Muscle layer of colon (tissue), 2 donors: ENCODE data around the gene DDX24.

Experiments
- H3K27ac ChIP-seq: one replicate; pipeline ENCODE4 v1.7.0; 2013; ENCODE audit warnings: low read depth, mild to moderate bottlenecking, low read length, moderate library complexity
- H3K27me3 ChIP-seq, 2 donors: one replicate each; pipeline ENCODE4 v1.7.0; 2013; ENCODE audit warnings: low read length in 2 of 2, mild to moderate bottlenecking in 2 of 2; ENCODE audit not compliant: insufficient read depth in 2 of 2, control insufficient read depth in 1 of 2
- H3K36me3 ChIP-seq: one replicate; pipeline ENCODE4 v1.7.0; 2013; ENCODE audit warnings: mild to moderate bottlenecking, low read length; ENCODE audit not compliant: insufficient read depth
- H3K4me1 ChIP-seq: one replicate; pipeline ENCODE4 v1.7.0; 2013; ENCODE audit warnings: mild to moderate bottlenecking, low read length; ENCODE audit not compliant: insufficient read depth
- H3K4me3 ChIP-seq, 2 donors: one replicate each; pipeline ENCODE4 v1.7.0; 2013; ENCODE audit warnings: low read length in 2 of 2, low read depth in 1 of 2, mild to moderate bottlenecking in 1 of 2, moderate library complexity in 1 of 2
- H3K9ac ChIP-seq: one replicate; pipeline ENCODE4 v1.7.0; 2013; ENCODE audit warnings: low read length
- H3K9me3 ChIP-seq: one replicate; pipeline ENCODE4 v1.7.0; 2013; ENCODE audit warnings: mild to moderate bottlenecking, low read length
- donor health status: abdominal sarcoma.
- donor health status: Adenocarcinoma of cecum.

DDX24 gene

DNA sequence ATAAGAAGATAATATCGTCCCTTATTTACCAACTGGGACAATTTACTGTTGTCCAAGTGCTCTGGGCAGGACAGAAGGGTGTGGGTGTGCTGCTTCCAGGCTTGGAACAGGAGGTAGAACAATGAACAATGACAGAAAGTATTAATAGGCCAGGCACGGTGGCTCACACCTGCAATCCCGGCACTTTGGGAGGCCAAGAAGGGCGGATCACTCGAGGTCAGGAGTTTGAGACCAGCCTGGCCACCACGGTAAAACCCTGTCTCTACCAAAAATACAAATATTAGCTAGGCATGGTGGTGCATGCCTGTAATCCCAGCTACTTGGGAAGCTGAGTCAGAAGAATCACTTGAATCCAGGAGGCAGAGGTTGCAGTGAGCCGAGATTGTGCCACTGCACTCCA, 32.1 kb upstream of the DDX24 start:
- Histone ChIP-seq H3K27me3 (no peaks in the 10 kb centered on the region), H3K9me3 (no peaks in the 10 kb centered on the region), H3K9ac (no peak overlapping the region), H3K4me3 (no peak overlapping the region), H3K36me3 (no peaks in the 10 kb centered on the region), H3K4me1 (peaks cover 9% of the 10 kb centered on the region), H3K27ac (no peak overlapping the region)

DNA sequence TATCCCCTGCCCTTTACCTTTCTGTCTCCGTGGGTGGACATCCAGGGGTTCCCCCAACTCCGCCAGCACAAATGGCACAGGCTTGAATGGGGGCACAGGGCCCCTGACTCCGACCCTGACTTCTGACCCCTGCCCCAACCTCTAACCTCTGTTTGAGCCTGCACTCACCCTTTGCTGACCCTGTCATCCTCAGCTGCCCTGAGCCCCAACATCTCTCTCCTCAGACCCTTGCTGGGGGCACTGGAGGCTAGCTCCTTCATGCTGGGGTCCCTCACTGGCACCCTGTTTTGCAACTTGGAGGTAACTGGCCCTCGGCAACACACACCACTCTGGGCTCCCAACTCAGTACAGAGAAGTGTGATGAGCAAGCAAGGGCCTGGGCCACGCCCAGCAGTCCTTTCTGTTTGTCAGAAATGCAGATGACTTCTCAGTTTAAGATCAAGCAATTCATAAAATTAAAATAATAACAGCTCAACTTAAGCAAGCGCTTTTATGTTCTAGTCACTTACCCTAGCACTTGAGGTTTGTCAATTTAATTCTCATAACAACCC, 31.6 kb upstream of the DDX24 start:
- Histone ChIP-seq H3K9me3 (no peaks in the 10 kb centered on the region), H3K27ac (no peak overlapping the region), H3K9ac (no peak overlapping the region), H3K27me3 (no peaks in the 10 kb centered on the region), H3K4me1 (peaks cover 9% of the 10 kb centered on the region), H3K4me3 (no peak overlapping the region), H3K36me3 (no peaks in the 10 kb centered on the region)

DNA sequence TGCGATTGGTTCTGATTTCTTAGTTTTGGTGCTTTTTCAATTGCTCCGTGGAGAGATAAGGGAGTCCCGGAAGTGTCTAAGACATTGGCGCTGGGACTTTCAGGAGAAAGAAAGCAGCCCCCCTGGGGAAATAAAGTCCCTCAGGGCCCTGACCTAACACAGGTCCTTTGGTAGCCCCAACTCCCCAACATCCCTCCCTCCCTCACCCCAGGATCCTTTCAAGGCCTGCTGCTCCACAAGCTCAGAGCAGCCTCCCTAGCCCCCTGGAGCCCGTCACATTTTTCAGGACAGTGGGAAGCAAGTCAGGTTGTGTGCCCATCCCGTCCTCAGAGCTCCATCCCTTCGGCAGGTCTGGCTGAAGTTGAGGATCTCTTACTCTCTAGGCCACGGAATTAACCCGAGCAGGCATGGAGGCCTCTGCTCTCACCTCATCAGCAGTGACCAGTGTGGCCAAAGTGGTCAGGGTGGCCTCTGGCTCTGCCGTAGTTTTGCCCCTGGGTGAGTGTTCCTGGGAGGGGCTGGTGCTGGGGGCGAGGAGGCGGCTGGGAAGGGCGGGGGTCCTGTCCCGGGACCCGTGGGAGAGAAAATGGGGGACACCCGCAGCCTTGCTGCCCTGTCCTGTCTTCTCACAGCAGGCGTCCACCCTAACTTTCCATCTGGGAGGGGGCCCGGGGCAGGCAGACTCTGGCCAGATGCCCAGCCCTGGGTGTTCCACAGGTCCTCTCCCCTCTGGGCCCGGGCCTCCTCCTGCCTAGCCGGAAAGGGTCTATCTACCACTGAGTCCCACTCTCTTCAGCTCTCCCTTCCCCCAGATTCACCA, 30.5 kb upstream of the DDX24 start:
- no peaks in the 10 kb centered on the region for H3K9me3 ChIP-seq

DNA sequence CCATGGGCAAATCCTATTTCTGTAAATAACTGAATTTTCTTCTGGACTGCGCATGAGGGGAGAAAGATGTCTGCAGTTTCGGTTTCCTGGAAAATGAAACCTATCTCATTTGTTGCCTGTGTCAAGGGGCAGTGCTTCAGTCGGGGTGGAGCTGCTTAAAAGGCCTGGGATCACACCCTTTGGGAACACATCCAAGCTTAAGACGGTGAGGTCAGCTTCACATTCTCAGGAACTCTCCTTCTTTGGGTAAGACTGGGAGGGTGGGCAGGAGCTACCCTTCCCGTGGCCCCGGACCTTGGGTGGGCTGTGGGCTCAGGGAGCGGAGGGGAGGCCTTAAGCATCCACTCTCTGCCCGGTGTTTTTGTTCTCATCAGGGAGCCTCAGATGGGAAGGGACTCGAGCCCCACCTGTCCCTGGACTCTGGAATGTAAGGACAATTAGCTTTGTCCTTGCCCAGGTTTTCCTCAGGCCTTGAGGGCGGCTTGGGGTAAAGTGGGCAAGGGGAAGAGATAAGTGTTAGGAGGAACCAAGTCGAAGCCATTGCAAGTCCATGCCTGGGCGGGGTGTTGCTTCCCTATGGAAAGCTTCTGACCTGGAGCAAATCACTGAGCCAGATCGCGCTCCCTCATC, 29.7 kb upstream of the DDX24 start, which contains the start of gene IFI27:
Gene IFI27 (plus strand): TSS at position 185 of the 630 bp plus-strand sequence.
- H3K27me3 ChIP-seq: no peaks in the 10 kb centered on the region
- no peaks in the 10 kb centered on the region for H3K36me3 ChIP-seq
- no peak within 1 kb of the TSS for H3K9ac ChIP-seq
- peak within 1 kb of the TSS in 1 of 2 donors; percentile 21 for H3K4me3 ChIP-seq
- no peak within 1 kb of the TSS for H3K27ac ChIP-seq
- H3K4me1 ChIP-seq: peaks cover 9% of the 10 kb centered on the region
- no peaks in the 10 kb centered on the region for H3K9me3 ChIP-seq

More for the DNA sequence above, 30.5 kb upstream of the DDX24 start:
- Histone ChIP-seq H3K4me1 (peaks cover 9% of the 10 kb centered on the region), H3K36me3 (no peaks in the 10 kb centered on the region), H3K4me3 (peak overlapping the region in 1 of 2 donors; percentile 7), H3K27me3 (no peaks in the 10 kb centered on the region), H3K9ac (no peak overlapping the region), H3K27ac (no peak overlapping the region)

DNA sequence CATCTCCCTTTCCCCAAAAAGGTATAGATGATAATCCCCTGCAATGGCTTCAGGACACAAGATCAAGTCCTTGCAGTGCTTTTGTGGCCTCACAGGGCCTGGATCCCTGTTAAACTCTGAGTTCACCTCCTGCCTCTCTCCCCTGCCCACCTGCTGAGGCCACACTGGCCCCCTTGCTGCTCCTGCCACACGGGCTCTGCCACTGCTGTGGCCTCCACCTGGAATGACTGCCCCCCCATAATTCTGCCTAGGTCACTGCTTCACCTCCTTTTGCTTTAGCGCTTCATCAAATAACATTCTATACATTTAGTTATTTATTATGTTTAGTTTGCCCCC, 28.9 kb upstream of the DDX24 start:
- Histone ChIP-seq H3K36me3 (no peaks in the 10 kb centered on the region), H3K27ac (no peak overlapping the region), H3K4me3 (peak overlapping the region in 1 of 2 donors; percentile 21), H3K4me1 (peaks cover 9% of the 10 kb centered on the region), H3K27me3 (no peaks in the 10 kb centered on the region), H3K9ac (no peak overlapping the region), H3K9me3 (no peaks in the 10 kb centered on the region)

DNA sequence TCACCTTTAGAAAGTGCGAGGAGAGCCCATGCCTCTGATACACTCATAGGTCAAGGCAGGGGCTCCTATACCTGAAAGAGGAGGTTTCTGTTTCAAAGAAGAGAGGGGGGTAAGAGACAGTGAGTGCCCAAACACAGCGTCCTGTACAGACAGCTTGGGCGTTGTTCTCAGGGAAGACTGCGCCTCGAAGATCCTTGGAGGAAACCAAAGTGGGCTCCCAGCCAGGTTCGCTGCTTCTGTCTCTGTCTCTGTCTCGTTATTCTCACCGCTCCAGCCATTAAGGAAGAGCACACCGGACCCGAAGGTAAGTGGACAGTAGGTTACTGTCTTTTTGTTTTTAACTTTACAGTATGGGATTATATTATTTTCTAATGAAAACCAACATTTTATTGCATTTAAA, 23.7 kb upstream of the DDX24 start:
- Histone ChIP-seq H3K9me3 (no peaks in the 10 kb centered on the region), H3K27ac (no peak overlapping the region), H3K9ac (no peak overlapping the region), H3K4me3 (no peak overlapping the region), H3K4me1 (peaks cover 3% of the 10 kb centered on the region), H3K27me3 (no peaks in the 10 kb centered on the region), H3K36me3 (no peaks in the 10 kb centered on the region)

DNA sequence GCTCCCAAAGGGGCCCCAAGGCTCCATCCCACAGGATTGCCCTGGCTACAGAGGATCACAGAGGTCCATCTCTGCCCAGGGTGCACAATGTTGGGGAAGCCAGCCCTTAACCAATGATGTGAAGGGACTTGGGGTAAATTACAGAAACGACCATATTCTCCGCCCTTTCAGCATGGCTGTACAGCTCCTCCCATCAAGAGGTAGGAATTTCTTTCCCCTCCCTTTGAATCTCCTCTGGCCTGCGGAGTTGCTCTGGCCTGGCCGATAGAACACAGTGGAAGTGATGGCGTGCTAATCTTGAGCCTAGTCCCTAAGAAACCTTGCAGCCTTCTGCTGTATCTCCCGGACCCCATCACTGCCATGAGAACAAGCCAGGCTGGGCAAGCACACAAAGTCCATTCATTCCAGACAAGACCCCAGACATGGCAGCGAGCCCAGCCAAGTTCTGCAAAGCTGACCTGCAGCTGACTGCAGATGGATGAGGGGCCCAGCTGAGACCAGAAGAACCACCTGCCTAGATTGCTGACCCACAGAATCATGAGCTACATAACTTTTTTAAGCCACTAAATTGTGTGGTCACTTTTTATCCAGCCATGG, 22.6 kb upstream of the DDX24 start:
- H3K9me3 ChIP-seq: no peaks in the 10 kb centered on the region
- H3K4me1 ChIP-seq: no peaks in the 10 kb centered on the region
- no peaks in the 10 kb centered on the region for H3K27me3 ChIP-seq
- no peak overlapping the region for H3K27ac ChIP-seq
- no peak overlapping the region for H3K4me3 ChIP-seq
- H3K36me3 ChIP-seq: no peaks in the 10 kb centered on the region
- no peak overlapping the region for H3K9ac ChIP-seq

DNA sequence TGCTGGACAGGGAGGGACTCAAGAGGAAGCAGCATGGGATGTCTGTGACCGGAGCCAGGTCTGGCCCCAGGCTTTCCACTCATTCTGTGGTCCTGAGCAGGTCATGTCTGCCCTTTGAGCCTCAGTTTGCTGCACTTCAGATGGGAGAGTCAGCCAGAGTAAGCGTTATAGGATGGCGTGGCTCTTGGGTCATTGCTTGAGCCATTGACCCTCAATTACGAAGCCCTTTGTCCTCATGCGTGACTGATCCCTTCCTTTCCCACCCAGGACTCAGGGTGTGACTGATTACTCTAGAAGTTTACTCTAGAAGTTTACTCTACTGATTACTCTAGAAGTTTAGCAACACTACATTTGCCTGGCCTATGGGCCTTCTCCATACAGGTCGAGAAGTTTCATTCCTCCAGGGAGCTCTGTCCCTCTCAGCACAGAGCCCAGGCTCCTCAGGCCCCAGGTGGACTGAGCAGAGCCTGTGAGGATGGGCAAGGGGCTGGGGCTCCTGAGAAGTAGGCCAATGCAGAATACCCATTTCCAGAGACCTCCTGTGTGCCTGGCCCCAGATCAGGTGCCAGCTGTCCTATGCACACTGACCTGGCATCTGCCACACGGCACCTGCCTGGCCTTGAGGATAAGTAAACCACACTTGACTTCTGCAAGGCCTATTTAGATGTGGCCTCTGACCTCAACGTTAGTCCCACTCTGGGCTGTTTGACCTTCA, 21.9 kb upstream of the DDX24 start:
- no peak overlapping the region for H3K4me3 ChIP-seq
- no peaks in the 10 kb centered on the region for H3K36me3 ChIP-seq
- no peaks in the 10 kb centered on the region for H3K4me1 ChIP-seq
- no peaks in the 10 kb centered on the region for H3K9me3 ChIP-seq
- no peak overlapping the region for H3K27ac ChIP-seq
- H3K27me3 ChIP-seq: no peaks in the 10 kb centered on the region
- H3K9ac ChIP-seq: no peak overlapping the region

DNA sequence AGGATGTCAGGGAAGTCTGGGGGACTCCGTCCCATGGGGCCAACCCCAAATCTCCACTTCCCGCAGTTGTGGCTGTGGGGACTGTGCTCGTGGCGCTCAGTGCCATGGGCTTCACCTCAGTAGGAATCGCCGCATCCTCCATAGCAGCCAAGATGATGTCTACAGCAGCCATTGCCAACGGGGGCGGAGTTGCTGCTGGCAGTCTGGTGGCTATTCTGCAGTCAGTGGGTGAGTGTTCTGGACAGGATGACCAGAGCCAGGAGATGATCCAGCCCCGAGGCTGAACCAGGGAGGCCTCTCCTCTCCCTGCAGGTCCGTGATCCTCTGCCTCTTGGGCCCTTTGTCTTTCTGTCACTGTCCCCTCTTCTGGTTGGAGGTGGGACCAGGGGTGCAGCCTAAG, 20.7 kb upstream of the DDX24 start:
- Histone ChIP-seq H3K27ac (no peak overlapping the region), H3K36me3 (no peaks in the 10 kb centered on the region), H3K4me3 (no peak overlapping the region), H3K4me1 (no peaks in the 10 kb centered on the region), H3K9ac (no peak overlapping the region), H3K27me3 (no peaks in the 10 kb centered on the region), H3K9me3 (no peaks in the 10 kb centered on the region)

DNA sequence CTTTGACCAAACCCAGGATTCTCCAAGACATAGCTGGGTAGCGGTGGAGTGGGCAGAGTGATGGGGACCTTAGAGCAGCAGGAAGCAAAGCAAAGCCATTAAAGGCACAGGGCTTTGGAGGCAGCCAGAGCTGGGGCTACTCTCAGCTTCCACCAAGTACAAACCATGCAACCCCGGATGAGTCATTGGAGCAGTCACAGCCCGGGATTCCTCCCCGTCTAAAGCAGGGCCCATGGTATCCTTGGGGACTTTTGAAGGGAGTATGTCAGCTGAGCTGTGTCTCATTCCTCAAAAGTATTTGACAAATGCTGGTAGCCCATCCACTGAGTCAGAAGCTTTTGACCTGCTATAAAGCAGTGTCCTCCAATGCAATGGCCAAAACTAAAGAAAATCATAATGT, 19.8 kb upstream of the DDX24 start:
- Histone ChIP-seq H3K27me3 (no peaks in the 10 kb centered on the region), H3K36me3 (no peaks in the 10 kb centered on the region), H3K9ac (no peak overlapping the region), H3K4me1 (no peaks in the 10 kb centered on the region), H3K4me3 (no peak overlapping the region), H3K27ac (no peak overlapping the region), H3K9me3 (no peaks in the 10 kb centered on the region)

DNA sequence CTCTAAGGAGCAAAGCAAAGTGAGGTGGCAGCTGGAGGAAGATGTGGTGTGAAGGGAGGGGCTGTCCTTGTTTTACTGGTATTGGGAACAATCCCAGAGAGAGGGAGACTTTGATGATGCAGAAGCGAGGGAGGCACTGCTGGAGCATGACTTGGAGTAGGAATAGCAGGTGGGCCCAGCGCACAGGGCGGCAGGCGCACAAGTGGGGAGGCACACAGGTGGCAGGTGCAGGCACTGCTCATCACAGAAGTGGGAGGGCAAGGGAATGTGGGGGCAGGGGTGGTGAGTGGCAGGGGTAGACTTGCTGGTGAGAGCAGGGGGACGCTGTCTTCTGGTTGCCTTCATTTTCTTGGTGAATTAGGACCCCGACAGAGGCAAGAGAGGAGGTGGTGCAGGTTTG, 18.0 kb upstream of the DDX24 start:
- Histone ChIP-seq H3K27ac (no peak overlapping the region), H3K9ac (no peak overlapping the region), H3K4me1 (no peaks in the 10 kb centered on the region), H3K9me3 (no peaks in the 10 kb centered on the region), H3K27me3 (no peaks in the 10 kb centered on the region), H3K4me3 (no peak overlapping the region), H3K36me3 (no peaks in the 10 kb centered on the region)
